Hematopoietic multipotent progenitor cell treated with erythropoietin and hydrocortisone succinate and interleukin-3 and kit ligand, for 15 days (in vitro differentiated cells): Measurements from ENCODE around the gene TRERF1.

ENCODE experiments used
- DNase-seq: peaks from one replicate; pipeline ENCODE4 v3.0.0-alpha.2; 2015; ENCODE audit warnings: low spot score

The TRERF1 gene

GRCh38 chr6:42275376-42276033 is 176.2 kb downstream of the TRERF1 start:
- DNase-seq: no peak

GRCh38 chr6:42274898-42275297 is 176.8 kb downstream of the TRERF1 start:
- no peak for DNase-seq

DNA sequence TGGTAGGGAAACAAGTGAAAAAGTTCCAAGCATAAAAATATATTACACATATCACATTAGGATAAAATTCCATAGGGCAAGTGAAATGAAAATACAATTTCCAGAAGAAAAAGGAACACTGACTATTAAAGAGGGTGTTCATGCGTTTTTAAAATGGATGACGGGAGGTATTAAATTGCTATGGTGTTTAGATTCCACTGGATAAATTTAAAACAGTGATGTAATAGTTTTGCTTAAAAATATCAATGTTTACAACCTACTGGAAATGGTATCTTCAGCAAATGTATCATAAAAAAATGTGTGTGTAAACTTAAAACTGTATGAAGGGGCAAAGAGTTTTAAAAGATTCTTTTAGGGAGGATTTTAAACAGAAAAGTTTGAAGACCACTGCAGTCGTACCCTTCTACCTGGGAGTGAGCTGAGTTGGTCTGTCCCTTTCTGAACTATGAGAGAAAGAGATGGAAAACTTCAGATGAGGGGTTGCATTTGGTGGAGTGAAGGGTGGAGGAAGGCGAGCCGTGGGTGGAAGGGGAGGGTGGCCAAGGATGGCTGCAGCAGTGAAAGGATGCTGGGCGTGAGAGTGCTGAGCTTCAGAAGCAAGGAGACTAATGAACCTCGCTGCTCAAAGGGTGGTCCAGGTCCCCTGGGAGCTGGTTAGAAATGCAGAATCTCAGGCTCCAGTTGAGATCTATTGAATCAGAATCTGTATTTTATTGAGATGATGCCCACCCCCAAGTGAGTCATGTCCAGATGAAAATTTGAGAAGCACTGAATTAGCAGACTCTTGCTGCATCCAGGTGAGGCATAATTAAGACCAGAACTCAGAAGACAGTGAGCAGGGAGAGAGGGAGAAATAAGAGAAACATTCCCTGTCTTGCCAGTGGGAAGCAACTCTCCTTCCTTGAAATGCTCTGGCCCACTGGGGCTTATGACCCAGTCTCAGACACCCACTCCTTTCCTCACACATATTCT is 179.6 kb downstream of the TRERF1 start:
- DNase-seq: no peak

DNA sequence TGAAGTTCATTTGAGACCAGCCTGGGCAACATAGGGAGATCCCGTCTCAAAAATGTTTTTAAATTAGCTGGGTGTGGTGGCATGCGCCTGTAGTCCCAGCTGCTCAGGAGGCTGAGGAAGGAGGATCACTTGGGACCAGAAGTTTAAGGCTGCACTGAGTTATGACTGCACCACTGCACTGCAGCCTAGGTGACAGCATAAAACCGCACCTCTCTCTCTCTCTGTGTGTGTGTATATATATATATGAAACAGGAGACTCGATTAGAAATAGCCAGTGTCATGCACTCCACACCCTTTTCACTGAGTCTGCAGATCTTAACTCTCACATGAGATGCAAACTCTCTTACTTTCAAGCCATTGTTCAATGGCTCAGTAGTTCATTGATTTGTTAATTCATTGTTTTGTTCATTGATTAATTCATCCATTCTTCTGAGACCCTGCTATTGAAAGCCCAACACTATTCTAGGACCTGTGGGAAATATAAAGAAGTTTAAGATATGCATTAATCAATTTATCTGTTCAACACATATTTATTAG is 181.7 kb downstream of the TRERF1 start:
- no peak for DNase-seq

GRCh38 chr6:42269553-42269952 is 182.2 kb downstream of the TRERF1 start:
- DNase-seq: no peak

- DNase-seq: no peak
Observed at GRCh38 chr6:42268835-42269204, 182.9 kb downstream of the TRERF1 start.

DNA sequence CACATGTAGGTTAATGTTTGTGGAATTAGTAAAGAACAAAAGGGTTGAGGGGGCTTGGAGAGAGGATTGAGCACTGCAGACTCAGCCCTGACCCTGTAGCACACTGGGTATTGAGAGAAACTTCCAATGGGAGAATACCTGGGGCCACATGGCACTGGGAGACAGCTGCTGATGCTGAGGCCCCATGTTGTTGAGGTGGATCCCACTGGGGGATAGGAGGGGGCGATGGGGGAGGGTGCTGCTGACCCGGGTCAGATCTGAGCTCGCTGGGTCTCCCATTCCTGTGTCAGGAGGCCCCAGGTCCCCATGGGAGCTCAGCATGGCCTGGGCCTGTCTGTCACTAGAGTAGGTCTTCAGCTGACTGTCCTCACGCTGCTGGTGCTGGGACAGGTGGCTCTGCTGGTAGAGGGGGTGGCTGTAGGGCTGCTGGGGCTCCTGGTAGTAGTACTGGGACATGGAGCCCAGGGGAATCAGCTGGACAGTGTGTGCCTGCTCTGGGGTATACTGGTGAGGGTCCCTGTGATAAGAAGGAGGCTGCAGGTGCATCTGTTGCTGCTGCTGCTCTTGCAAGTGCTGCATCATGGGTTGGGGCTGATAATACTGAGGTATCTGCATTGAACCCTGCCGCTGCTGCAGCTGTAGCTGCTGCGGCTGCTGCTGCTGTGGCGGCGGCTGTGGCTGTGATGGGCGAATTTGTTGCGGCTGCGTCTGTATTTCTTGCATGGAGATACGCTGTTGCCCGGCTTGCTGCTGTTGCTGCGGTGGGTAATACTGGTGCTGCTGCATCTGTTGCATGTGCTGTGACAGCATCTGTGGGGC is 183.5 kb downstream of the TRERF1 start:
- DNase-seq: no peak

- DNase-seq: no peak
Observed at GRCh38 chr6:42266538-42266937, 185.2 kb downstream of the TRERF1 start.

DNA sequence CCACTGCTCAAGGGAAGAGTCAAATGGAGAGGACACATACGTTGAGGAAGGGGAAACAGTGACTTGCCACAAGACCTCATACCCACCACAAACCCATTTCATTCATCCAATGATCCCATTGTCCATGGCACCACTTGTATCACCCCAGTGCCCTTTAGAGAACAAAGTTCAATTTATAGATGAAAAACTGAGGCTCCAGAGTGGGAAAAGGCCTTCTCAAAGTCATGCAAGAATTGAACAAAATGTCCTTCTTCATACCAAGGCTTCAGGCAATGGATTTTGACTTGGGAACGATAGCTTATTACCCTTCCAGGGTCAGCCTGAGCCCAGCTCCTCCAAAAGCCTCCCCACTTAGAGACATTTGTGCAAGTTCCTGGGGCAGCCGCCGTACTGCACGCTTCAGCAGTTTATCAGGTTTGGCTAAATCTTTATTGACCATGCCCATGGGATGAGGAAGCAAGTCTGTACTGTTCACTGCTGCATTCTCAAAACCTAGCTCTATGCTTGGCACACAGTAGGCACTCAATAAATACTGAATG is 186.8 kb downstream of the TRERF1 start:
- DNase-seq: no peak

- DNase-seq: no peak
Observed at GRCh38 chr6:42264162-42264851, 187.4 kb downstream of the TRERF1 start.

- DNase-seq: no peak
Observed at GRCh38 chr6:42263165-42263728, 188.5 kb downstream of the TRERF1 start.

GRCh38 chr6:42260972-42261371 is 190.8 kb downstream of the TRERF1 start:
- DNase-seq: no peak

GRCh38 chr6:42260396-42260888 is 191.3 kb downstream of the TRERF1 start:
- DNase-seq: no peak

GRCh38 chr6:42259841-42260395 is 191.8 kb downstream of the TRERF1 start:
- DNase-seq: no peak

DNA sequence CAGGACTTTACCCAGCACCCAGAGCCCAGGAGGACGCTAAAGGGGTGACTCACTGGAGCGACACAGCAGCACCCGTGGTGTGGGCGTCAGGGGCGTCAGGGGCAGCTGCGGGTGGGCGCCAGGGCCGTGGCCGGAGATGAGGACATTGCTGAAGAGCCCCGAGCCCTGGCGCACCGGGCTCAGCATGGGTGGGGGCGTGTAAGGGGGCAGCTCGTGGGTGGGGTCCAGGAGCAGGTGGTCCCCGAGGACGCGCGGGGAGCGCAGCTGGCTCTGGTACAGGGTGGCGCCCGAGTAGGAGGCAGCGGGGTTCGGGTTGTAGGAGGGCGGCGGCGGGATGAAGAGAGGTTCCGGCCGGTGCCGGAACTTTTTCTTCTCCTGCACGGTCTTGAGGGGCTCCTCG is 192.4 kb downstream of the TRERF1 start:
- DNase-seq: no peak

DNA sequence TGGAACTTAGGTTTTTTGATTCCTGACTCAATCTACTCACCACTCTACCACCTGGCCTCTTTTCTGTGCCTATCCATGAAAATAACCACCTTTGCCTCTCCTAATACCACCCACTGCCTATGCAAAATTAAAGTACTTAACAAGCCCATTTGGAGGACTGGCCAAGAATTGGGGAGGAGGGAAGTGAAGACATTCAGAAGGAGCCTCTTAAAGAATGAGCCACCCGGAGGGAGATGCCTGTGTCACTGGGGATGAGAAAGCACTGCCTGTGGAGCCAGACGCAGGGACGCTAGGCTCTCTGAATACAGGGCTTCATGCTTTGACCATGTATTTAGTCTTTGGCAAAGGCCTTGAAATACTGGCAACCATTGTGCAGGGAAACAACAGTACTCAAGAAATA is 194.1 kb downstream of the TRERF1 start:
- no peak for DNase-seq

DNA sequence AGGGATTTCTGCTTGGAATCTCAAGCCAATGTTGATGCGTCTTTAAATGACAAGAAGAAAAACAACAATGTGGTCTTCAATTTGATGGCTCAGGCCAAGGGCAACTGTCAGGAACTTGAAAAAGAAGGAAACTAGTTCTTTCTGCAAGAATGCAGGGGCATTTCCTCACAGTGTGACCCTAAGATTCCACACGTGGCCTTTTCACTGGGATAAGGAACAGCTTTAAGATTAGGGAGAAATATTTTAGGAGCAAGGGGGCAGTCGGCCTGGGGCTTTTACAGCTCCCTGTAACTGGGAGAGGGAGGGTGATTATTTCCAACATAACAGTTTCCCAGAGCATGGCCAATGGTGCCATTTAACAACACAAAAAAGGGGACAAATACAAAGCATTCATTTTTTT is 194.7 kb downstream of the TRERF1 start:
- DNase-seq: no peak

DNA sequence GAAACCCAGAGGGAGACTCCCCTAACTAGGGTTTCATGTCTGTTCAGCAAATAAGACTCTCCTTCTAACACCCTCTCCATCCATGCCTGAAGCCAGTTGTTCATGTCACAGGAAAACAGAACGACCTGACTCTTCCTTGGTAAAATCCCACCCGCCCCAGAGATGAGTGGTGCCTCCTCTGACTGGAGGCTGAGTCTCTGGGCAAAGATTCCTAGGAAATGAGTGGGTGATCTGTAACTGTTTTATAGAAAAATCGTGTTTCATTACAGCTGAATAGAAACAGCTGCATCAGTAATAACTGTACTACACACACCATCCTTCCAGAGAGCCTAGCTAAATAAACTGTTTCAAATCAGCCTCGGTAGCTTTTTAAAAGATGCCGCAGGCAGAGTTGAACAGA is 196.7 kb downstream of the TRERF1 start:
- DNase-seq: no peak

DNA sequence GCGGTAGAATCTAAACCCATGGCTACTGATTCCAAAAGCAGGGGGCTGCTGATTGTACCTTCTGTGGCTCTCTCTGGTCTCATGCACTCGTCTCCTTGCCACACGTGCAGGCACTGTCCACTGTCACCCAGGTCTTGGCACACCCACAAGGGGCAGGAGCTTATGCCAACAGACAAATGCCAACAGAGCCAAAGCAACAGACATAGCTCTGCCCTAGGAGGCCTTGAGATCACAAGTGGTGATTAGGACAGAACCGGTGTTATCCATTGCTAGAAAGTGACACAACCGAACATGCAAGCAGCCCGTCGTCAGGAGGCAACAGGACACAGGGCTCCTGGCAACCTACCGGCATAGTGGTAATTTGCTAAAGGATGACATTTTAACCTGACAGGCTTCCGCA is 197.2 kb downstream of the TRERF1 start:
- DNase-seq: no peak

GRCh38 chr6:42251911-42252637 is 199.7 kb downstream of the TRERF1 start:
- DNase-seq: no peak
